NCI-H2081 (cell line): ENCODE measurements around the gene RNF26.
A peak's percentile ranks its signal among the peaks of the same experiment; 100 is the strongest.
"Not testable (repeated sequence)": the region's sequence is repeated elsewhere in the genome, so short reads cannot be mapped to it uniquely, and the experiment has no call there.

Experiments used
- DNase-seq, 2 experiments: peaks; one replicate each; lab custom pipeline; 2025; lab: John Stamatoyannopoulos, UW

The RNF26 gene

DNA sequence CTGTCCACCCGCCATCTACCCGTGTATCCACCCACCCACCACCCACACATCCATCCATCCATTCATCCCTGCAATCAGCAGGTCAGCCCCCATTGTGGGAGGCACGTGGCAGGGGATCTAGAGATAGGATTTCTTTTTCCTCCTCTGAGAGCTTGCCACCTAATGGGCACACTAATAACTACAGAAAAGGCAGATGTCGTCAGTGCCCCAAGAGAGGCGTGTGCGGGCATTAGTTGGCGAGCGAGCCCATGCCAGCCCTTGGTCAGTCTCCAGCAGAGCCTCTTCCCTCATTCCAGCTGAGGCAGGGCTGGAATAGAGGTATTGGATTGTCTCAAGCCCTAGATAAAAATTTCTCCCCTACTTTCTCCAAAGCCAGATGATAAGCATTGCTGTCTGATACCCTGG is 37.5 kb downstream of the RNF26 start:
- peak in 1 of 2 experiments; percentile 35 for DNase-seq

DNA sequence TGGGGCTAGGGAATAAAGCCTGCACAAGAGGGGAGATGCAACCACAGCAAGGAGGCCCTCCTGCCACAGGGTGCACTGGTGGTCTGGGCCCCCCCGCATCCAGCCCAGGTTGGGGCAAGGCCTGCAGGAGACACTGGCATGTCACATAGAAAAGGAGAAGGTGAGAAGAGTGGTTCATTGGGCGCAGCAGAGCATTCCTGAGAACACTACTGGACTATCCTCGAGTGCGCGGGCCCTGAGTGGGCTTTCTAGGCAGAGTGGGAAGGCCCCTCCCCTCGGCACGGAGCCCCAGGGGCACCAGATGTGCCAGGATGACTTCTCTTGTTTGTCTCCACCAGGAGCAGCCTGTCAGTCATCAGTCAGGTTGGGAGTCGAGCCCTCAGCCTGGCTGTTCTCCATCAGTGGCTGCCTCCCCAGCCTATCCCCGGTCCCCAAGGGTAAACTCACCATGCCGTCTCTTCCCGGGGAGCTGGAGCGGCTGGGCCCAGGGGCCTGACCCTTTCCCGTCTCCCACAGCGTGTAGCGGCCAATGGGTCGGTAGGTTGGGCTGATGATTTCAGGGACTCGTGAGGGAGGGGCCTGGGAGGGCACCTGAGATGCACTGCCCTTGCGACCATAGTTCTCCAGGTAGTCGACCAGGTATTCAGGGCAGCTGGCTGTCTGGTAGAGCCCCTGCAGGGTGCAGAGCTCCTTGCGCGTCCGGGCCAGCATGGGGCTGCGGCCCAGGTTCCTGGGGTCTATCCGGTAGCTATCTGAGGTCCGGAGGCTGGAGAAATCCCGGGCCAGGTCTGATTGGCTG is 38.1 kb downstream of the RNF26 start:
- DNase-seq = no peak

DNA sequence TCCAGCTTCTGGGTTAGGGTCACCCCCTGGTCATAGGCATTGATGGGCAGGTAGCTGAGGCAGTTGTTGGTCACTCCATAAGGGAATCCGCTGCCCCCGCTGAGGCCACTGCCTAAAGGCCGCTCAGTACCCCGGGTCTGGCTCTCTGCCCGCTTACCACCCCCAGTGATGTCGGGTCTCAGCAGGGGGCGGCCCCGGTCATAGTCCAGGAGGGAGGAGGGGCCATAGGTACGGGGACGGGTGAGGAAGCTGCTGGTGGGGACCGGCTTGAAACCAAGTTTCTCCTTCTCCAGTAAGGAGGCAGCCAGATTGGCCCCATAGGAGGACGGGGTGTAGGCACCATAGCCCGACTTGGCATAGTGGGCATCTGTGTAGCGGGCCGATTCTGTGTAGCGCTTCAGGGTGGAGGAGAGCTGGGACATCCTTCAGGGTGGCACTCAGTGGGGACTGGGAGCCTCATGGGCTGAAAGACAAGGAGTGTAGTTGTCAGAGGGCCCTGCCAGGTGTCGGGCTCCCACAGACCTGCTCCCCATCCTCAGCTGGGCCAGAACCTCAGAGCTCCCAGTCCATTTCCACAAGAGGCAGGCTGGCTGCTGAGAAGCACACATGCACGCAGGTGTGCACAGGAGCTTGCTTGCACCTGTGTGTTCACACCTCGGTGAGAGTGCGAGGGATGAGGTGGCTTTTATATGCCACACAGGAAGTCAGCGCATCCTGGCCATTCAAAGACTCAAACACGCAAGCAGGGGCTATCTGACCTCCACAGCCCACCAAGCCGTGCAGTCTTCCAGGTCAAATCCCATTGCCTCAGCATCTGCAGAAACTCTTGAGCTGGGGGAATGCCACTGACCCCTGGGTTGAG is 39.0 kb downstream of the RNF26 start:
- no peak for DNase-seq

DNA sequence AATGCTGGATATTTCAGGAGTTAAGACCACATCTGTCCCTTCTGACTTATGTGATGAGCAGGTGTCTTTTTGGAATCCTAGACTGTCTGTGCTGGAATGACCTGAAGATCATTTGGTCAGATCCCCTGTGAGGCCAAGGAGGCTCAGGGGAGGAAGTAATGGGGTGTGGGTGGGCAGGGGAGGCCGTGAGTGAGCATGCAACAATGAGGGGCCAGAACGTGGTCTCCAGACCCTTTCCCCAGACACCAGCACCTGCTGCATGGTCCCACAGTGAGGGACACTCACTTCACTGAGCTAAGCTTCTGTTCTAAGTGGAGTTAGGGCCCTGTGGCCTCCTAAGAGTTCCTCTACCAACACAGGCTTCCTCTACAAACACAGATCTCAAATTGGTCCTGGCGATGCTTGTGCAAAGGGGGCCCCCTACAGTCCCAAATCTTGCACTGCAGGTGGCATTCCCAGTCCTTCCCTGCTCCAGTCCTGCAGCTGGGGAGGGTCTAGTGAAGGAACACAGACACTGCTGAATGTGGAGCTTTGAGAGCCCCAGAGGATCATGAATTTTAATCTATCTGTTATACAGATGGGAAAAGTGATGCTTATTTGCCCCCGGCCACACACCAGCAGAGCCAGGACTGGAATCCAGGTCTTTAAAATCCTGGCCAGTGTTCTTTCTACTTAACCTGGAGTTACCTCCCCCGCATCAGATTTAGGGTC is 39.7 kb downstream of the RNF26 start:
- peak; percentile 72 for DNase-seq

DNA sequence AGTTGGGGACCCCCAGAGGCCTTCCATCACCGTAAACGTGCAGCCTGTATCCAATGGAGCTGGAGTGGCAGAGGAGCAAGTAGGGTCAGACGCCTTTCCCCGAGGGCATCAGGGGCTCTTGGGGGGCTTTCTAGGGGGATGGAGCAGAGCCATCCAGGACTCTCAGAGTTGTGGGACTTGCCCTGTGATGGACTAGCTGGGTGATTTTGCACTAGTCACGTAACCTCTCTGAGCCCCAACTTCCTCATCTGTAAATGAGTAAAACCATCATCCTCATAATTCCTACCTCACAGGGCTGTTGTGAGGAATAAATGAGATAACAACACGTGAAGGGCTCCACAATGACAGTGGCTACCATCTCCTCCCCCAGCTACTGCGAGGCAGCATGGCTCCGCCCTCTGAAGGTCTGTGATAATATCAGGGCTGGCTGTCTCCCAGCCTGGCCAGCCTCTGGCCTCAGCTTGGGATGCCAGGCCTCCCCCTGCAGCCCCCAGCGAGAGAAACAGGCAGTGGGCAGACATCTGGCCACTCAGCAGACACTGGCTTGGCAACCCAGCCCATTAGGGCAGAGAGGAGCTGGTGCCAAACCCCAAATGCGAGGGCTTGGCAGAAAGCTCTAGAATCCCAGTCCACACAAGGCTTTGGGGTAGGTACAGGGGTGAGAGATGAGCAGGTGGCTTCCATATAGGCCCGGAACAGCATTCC is 40.5 kb downstream of the RNF26 start:
- no peak for DNase-seq

DNA sequence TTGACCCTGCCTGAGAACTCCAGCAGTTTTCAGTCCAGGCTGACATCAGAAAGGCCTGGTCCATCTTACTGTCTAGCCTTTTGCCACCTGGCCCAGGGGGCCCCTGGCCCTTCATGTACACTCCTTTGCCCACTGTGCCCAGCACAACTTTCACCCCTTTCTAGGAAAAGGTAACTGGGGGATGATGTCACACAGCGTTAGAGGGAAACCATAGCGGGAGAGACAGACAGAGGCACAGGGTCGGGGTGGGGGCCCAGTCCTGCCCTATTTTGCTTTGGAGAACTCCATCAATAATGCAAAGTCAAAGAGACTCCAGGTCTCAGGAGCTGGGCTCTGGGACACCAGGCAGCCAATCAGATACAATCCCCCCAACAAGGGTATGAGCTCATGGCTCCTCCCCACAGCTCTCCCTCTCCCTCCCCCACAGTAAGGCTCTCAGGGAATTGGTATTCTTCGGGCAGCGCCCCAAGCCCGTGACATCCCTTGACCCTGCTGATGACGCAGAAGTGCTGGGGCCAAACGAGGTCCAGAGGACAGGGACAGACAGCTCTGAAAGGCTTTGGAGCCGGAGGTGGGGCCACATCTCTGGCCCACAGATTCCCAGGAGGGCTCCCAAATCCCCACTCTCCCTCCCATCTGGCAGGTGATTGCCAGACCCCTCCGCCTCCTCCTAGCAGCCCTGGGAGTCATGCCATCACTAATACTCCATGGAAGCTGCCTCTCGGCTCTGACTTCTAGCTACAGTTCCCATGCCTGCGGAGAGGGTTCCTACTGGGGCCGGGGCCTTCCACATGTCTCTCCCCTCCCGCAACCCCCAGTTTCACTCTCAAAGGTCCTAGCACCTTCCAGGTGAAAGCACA is 41.2 kb downstream of the RNF26 start:
- DNase-seq = no peak

DNA sequence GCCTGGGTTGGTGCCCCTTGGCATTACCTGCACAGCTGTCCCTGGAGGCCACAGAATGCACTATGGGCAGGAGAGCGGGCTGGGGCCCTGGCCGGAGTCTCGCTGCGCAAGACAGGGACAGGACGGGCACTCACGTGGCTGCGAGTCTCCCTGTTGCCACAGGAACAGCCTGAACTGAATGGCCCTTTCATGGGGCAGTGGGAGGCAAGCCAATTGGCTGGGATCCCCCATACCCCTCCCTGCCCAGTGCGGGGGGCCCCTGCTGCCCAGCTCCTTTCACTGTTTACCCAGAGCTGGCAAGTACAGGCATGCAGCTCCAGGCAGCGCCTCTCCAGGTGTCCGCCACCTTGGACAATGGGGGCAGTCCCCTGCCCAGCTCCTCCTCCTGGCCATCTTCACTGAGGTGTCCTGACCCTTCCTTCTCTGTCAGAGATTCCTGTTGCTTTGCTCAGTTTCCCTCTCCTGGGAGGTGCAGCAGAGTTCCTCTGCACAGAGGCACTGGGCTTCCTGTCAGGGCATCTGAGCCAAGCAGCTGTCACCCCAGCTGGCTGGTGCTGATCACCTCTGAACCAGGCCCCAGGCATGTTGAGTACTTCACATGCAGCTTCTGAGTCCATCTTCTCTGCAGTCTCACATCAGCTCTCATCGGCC is 42.0 kb downstream of the RNF26 start:
- DNase-seq = peak in 1 of 2 experiments; percentile 76

GRCh38 chr11:119377112-119377901 is 43.0 kb downstream of the RNF26 start:
- DNase-seq = no peak

- no peak for DNase-seq
Observed at GRCh38 chr11:119377961-119378667, 43.8 kb downstream of the RNF26 start.

DNA sequence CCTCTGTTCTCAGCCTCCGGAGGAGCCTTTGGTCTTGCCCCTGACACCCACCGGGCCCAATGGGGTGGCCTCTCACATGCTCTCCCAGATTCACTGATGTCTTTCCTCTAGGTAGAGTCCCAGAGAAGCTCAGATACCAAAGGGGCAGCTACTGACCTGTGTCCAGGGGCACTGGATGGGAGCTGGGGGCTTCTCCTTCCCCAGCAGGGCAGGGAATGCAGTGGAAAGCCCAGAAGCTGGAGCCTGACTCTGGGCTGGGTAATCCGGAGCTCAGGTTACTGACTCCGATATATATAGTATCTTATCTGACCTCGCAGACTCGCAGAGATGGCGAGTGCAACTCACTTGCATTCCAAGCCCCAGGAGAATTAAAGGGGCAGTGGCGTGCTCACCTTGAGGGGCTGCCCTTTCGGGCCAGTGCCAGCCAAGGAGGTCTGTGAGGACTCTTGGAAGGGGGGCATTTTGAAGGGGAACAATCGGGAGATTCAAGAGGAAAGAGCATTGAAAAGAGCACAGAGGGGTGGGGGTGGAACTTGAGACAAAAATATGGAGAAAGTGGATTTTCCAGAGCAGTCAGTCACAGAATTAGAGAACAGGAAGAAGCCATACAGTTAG is 44.6 kb downstream of the RNF26 start:
- DNase-seq = no peak

- no peak for DNase-seq
Observed at GRCh38 chr11:119380160-119380826, 46.0 kb downstream of the RNF26 start.

GRCh38 chr11:119380827-119381180 is 46.5 kb downstream of the RNF26 start:
- no peak for DNase-seq

DNA sequence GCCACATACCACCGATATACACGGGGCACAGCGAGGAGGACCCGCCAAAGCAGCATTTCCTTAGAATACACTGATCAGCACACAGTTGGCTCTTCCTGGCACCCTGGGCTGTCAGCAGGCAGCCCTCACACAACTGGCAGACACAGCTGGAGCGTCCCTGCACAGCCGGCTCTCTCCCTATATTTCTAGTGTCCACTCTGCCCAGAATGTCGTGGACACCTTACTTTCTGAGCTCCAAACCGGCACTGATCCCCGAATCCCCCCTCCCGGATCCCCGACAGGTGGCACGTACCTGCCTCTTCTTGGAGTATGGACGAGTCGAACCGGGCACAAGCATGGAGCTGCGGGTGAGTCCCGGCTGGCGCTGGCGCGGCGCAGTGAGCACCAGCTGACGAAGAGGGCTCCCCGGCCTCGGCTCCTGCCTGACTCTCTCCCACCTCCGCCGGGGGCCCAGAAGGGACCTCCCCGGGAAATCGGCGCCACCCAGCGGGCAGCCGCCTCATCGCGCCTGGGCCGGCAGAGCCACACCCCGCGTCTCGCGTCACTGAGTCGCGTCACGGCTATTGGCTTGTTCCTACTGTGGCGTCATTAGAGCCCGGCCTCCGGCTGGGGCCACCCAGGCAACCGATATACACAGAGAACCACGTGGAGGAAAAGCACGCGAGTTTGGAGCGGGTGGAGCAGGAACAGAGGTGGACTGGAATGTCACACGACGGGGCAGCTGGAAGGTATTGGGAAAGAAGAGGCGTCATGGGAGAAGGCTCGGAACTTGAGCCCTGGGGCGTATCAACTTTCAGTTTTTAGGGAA is 47.1 kb downstream of the RNF26 start, which contains the start of gene USP2:
Gene USP2, minus strand, starts transcription at position 510 of the 808 bp plus-strand sequence. CDS start 8,210 bp downstream, outside the sequence.
- DNase-seq = peak; percentile 95 to 97

DNA sequence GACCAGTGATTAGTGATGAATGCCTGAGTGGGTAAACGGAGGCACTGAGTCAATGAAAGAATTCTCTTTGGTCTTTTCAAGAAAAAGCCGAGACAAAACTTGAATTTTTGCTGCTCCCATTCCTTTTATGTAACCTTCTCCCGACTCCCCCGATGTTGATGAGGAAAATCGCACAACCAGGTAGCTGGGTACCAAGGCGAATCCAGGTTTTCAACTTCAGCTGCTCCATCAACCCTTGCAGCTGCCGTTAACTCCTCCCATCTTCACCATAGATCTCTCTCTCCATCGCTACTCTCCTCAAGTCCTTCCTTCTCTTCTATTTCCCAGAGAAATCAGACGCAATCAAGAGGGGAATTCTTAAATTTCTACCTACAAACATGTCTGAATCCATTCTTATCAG is 47.8 kb downstream of the RNF26 start:
- no peak for DNase-seq

DNA sequence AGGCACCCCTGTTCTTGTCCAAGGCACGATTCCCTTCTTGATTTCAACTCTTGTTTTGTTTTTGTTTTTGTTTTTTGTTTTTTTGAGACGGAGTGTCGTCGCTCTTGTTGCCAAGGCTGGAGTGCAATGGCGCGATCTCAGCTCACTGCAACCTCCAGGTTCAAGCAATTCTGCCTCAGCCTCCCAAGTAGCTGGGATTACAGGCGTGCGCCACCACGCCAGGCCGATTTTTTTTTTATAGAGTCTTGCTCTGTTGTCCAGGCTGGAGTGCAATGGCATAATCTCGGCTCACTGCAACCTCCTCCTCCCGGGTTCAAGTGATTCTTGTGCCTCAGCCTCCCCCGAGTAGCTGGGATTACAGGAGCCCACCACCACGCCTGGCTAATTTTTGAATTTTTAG is 48.2 kb downstream of the RNF26 start:
- not testable (repeated sequence) for DNase-seq

- DNase-seq = no peak
Observed at GRCh38 chr11:119384332-119384731, 50.0 kb downstream of the RNF26 start.
